ENCODE data around the gene ALG11.
A peak's percentile ranks its signal among the peaks of the same experiment; 100 is the strongest.

The ALG11 gene

DNA sequence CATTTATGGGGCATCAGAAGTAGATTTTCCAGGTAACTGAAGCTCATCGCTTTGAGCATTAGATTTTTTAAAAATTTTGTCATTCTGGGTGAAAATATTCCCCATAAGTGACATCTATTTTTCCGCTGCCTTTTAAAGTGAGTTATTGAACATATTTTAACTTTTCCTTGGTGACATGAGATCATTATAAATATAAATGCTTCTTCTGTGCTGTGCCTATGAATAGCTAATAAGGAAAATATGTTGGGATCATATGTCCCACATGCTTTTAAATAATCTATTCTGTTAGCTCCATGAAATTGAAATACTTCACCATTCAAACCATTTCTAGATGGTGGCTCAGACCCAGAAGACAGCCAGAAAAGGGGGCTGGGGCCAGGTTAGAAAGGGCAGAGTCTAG is 15.0 kb upstream of the ALG11 start:
- no peak for TF ChIP-seq CTCF (IDR thresholded peaks at IDR 0.05; ENCODE audit: control extremely low read depth, extremely low read depth, low read depth, missing control alignments)

DNA sequence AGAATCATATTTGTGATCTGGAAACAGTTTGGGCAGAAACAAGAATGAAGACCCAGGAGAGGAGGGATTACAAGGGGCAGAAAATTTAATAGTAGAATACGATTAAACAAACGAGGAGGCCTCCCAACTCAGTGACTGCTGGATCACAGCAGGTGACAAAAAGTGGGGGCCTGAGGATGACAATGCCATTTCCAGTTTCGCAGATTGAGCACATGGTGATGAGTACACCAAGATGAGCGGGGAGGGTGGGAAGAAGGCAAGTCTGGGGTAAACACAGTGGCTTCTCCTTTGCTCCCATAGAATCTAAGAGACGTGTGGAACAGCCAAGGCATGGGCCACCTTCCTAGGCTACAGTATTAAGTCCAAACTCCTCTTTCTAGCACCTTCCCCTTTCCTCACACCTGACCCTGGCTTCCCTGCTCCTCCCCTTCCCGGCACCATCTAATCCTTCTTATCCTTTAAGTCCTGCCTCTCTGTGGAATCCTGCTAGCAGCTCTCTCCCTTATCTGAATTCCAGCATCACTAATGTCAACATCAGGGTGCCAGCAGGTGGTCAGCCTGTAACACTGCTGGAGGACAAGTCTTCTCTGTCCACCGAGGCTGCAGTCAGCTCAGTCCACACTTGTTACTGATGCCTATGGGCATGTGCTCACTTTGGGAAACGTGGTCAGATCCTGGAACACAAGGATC is 14.4 kb upstream of the ALG11 start:
- TF ChIP-seq CTCF (IDR thresholded peaks at IDR 0.05; ENCODE audit: control extremely low read depth, extremely low read depth, low read depth, missing control alignments) = no peak
- CTCF ChIA-PET = interaction anchor here (1.0 to 1.7 kb wide), 3 partner anchors 11 to 102 kb away, joined by 3 to 5 read pairs (median 3); no protein-coding TSS in a partner anchor
- POLR2A ChIA-PET = no interaction called here
- DNase-seq (ENCODE audit: extremely low spot score) = no peak

More for the DNA sequence above, 15.0 kb upstream of the ALG11 start:
- DNase-seq (ENCODE audit: extremely low spot score) = no peak
- ChIA-PET CTCF (no interaction called here), POLR2A (no interaction called here)

GRCh38 chr13:51998723-51999509 is 13.3 kb upstream of the ALG11 start:
- DNase-seq (ENCODE audit: extremely low spot score) = no peak
- CTCF ChIA-PET = interaction anchor here (0.8 to 4.0 kb wide), 8 partner anchors 9 to 451 kb away, joined by 3 to 18 read pairs (median 4); partner anchors contain the start of genes NEK5 and VPS36
- POLR2A ChIA-PET = no interaction called here
- TF ChIP-seq CTCF (IDR thresholded peaks at IDR 0.05; ENCODE audit: control extremely low read depth, extremely low read depth, low read depth, missing control alignments) = no peak

- DNase-seq (ENCODE audit: extremely low spot score) = no peak
- TF ChIP-seq CTCF (IDR thresholded peaks at IDR 0.05; ENCODE audit: control extremely low read depth, extremely low read depth, low read depth, missing control alignments) = no peak
- CTCF ChIA-PET = interaction anchor here (0.8 to 4.0 kb wide), 6 partner anchors 26 to 451 kb away, joined by 3 to 18 read pairs (median 4); partner anchors contain the start of genes NEK5 and VPS36
- POLR2A ChIA-PET = no interaction called here
Observed at GRCh38 chr13:51999510-51999911, 12.7 kb upstream of the ALG11 start.

DNA sequence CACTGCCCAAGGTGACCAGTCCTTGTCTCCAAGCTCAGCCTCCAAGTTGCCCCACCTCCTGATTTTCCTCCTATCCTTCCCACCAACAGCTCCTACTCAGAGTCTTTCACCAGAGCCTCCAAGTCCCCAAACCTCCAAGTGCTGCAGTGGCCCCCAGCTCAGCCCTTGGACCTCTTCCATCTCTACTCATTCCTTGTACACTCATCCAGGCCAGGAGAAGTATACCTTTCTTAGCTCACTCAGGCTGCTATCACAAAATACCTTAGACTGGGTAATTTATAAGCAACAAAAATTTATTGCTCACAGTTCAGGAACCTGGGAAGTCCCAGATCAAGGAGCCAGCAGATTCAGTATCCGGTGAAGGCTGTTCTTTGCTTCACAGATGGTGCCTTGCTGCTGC is 12.3 kb upstream of the ALG11 start:
- ChIA-PET POLR2A (no interaction called here), CTCF (interaction anchor here (0.8 to 4.0 kb wide), 9 partner anchors 13 to 450 kb away, joined by 3 to 18 read pairs (median 4); partner anchors contain the start of genes ALG11, NEK5 and VPS36)
- TF ChIP-seq CTCF (IDR thresholded peaks at IDR 0.05; ENCODE audit: control extremely low read depth, extremely low read depth, low read depth, missing control alignments) = no peak
- no peak for DNase-seq (ENCODE audit: extremely low spot score)

DNA sequence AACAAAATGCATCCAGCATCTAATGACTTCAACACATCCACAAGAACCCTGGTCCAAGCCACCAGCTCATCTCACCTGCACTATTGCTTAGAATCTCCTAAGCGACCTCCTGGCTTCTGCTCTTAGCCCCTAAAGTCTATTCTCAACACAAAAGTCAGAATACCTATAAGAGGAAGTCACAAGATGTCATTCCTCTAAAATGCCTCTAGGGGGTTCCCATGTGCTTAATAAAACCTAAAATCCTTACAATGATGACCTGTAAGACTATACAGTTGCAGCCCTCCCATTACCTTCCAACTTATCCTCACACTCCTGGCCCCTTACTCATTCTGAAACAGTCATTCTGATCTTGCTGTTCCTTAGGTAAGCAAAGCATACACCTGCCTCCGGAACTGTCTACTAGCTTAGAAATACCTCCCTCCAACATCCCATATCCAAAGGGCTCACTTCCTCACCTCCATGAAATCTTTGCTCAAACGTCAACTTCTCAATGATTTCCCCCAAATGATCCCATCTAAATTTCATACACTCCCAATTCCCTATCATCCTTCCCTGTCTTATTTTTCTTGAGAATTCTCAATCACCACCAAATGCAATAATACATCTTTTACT is 11.0 kb upstream of the ALG11 start:
- CTCF ChIA-PET = interaction anchor here (0.5 to 4.0 kb wide), 17 partner anchors 9 to 449 kb away, joined by 3 to 18 read pairs (median 4); partner anchors contain the start of genes ALG11, NEK5 and VPS36
- TF ChIP-seq CTCF (IDR thresholded peaks at IDR 0.05; ENCODE audit: control extremely low read depth, extremely low read depth, low read depth, missing control alignments) = peak; percentile 47
- DNase-seq (ENCODE audit: extremely low spot score) = peak; percentile 76
- POLR2A ChIA-PET = no interaction called here

Measured in GM10248 (cell line).